HepG2 (cell line): ENCODE measurements around the gene GUK1. TPM values are rescaled to one million over a fixed set of nuclear protein-coding genes. Genes with fewer than 3 reads are reported as not detected.

Source experiments
- BHLHE40 ChIP-seq: IDR thresholded peaks from 2 replicates; pipeline ENCODE4 v1.6.1; 2011; ENCODE audit warnings: low read length, improper control_type of control experiment
- CBX5 ChIP-seq: sonication (generic); formaldehyde crosslinking; IDR thresholded peaks from 2 replicates; pipeline ENCODE4 v1.4.0; 2020; ENCODE audit warnings: missing genetic modification reagents, borderline replicate concordance
- ETV6 ChIP-seq: sonication (generic); formaldehyde crosslinking; conservative IDR thresholded peaks from 2 replicates; pipeline ENCODE4 v1.4.0; 2020; ENCODE audit warnings: missing genetic modification reagents
- FOXA1 ChIP-seq, 2 experiments: fragments of 450-650 bp in 1 of 2; sonication (generic) in 1 of 2; formaldehyde crosslinking in 1 of 2; IDR thresholded peaks; 2 replicates each; pipeline versions ENCODE4 v1.4.0 to v1.6.1; 2016 to 2020; ENCODE audit warnings: missing genetic modification reagents in 1 of 2
- FOXA3 ChIP-seq: IDR thresholded peaks from 2 replicates; pipeline ENCODE4 v1.6.1; 2016; ENCODE audit warnings: missing genetic modification reagents, missing compliant biosample characterization
- HDAC1 ChIP-seq: sonication (generic); formaldehyde crosslinking; IDR thresholded peaks from 2 replicates; pipeline ENCODE4 v1.5.1; 2020; ENCODE audit warnings: mild to moderate bottlenecking, missing genetic modification reagents
- HMG20B ChIP-seq: conservative IDR thresholded peaks from 2 replicates; pipeline ENCODE4 v1.6.1; 2016; ENCODE audit warnings: missing genetic modification reagents, missing compliant biosample characterization
- HNRNPUL1 ChIP-seq: fragments of 200-400 bp; formaldehyde crosslinking; IDR thresholded peaks from 2 replicates; pipeline ENCODE4 v1.6.1; 2017; ENCODE audit warnings: low read depth, mild to moderate bottlenecking, low read length, moderate library complexity
- KAT7 ChIP-seq: IDR thresholded peaks from 2 replicates; pipeline ENCODE4 v1.6.1; 2018; ENCODE audit warnings: borderline replicate concordance, missing compliant biosample characterization
- KLF15 ChIP-seq: sonication (generic); formaldehyde crosslinking; IDR thresholded peaks from 2 replicates; pipeline ENCODE4 v1.8.1; 2023; ENCODE audit warnings: borderline replicate concordance, mild to moderate bottlenecking, inconsistent platforms, missing genetic modification reagents, mixed read lengths
- KMT2A ChIP-seq: sonication (generic); formaldehyde crosslinking; IDR thresholded peaks from 2 replicates; pipeline ENCODE4 v1.4.0; 2020; ENCODE audit warnings: missing genetic modification reagents
- MAFK ChIP-seq, 2 experiments: IDR thresholded peaks in 1 of 2; conservative IDR thresholded peaks in 1 of 2; 2 replicates each; pipeline ENCODE4 v1.6.1; 2011; ENCODE audit warnings: improper control_type of control experiment in 2 of 2, low read length in 2 of 2
- MXI1 ChIP-seq: IDR thresholded peaks from 3 replicates; pipeline ENCODE4 v1.6.1; 2012; ENCODE audit warnings: low read depth, low read length, inconsistent platforms, borderline replicate concordance
- NCOR1 ChIP-seq: fragments of 200-600 bp; sonication (generic); IDR thresholded peaks from 2 replicates; pipeline ENCODE4 v1.7.0; 2017; ENCODE audit warnings: antibody characterized with exemption, low read length, borderline replicate concordance
- NFIC ChIP-seq: IDR thresholded peaks from 2 replicates; pipeline ENCODE4 v1.6.1; 2012; ENCODE audit warnings: mild to moderate bottlenecking, low read length, inconsistent platforms
- POLR2A ChIP-seq, 2 experiments: IDR thresholded peaks; 2 replicates each; pipeline ENCODE4 v1.6.1; 2011; ENCODE audit warnings: low read depth in 2 of 2, low read length in 2 of 2, mild to moderate bottlenecking in 1 of 2, moderate library complexity in 1 of 2; ENCODE audit not compliant: insufficient read depth in 1 of 2
- SCMH1 ChIP-seq: sonication (generic); formaldehyde crosslinking; IDR thresholded peaks from 2 replicates; pipeline ENCODE4 v1.9.0; 2021; ENCODE audit warnings: missing genetic modification reagents, mild to moderate bottlenecking, borderline replicate concordance
- SMAD9 ChIP-seq: sonication (generic); formaldehyde crosslinking; IDR thresholded peaks from 2 replicates; pipeline ENCODE4 v1.5.1; 2020; ENCODE audit warnings: mild to moderate bottlenecking, missing genetic modification reagents
- SRF ChIP-seq: IDR thresholded peaks from 2 replicates; pipeline ENCODE4 v1.6.1; 2011; ENCODE audit warnings: mild to moderate bottlenecking, low read depth, low read length, moderate library complexity
- TAF15 ChIP-seq: fragments of 200-400 bp; formaldehyde crosslinking; IDR thresholded peaks from one replicate; pipeline ENCODE4 v1.6.1; 2018; ENCODE audit warnings: mild to moderate bottlenecking, low read depth, low read length; ENCODE audit not compliant: poor library complexity, severe bottlenecking
- TEAD3 ChIP-seq: optimal IDR thresholded peaks from 2 replicates; pipeline ENCODE3; 2016; ENCODE audit warnings: borderline replicate concordance
- ZC3H4 ChIP-seq: sonication (generic); formaldehyde crosslinking; IDR thresholded peaks from 2 replicates; pipeline ENCODE4 v1.4.0; 2020; ENCODE audit warnings: missing genetic modification reagents, borderline replicate concordance
- ZFP90 ChIP-seq: sonication (generic); formaldehyde crosslinking; IDR thresholded peaks from 2 replicates; pipeline ENCODE4 v1.8.0; 2022; ENCODE audit warnings: missing genetic modification reagents, mild to moderate bottlenecking, inconsistent platforms, borderline replicate concordance
- ZNF143 ChIP-seq: sonication (generic); formaldehyde crosslinking; IDR thresholded peaks from 2 replicates; pipeline ENCODE4 v1.4.0; 2020; ENCODE audit warnings: missing genetic modification reagents
- ZNF253 ChIP-seq: sonication (generic); formaldehyde crosslinking; IDR thresholded peaks from 2 replicates; pipeline ENCODE4 v1.8.0; 2022; ENCODE audit warnings: mild to moderate bottlenecking, missing genetic modification reagents, borderline replicate concordance
- ZNF367 ChIP-seq: sonication (generic); formaldehyde crosslinking; IDR thresholded peaks from 2 replicates; pipeline ENCODE4 v1.4.0; 2020; ENCODE audit warnings: missing genetic modification reagents, borderline replicate concordance
- ZNF382 ChIP-seq: sonication (generic); formaldehyde crosslinking; IDR thresholded peaks from 2 replicates; pipeline ENCODE4 v1.5.0; 2020; ENCODE audit warnings: missing genetic modification reagents, mild to moderate bottlenecking, borderline replicate concordance
- polyA plus RNA-seq, 8 experiments: library from polyadenylated mRNA; depleted of rRNA in 3 of 8; stranded (reverse) in 7 of 8; unstranded in 1 of 8; fragments of >200 nt; fragmentation: Illumina TruSeq in 4 of 8; extraction: Trizol in 4 of 8; gene quantifications; 2 replicates each; pipeline versions ENCODE4 v1.2.1 to v1.2.3, GENCODE V29; 2011 to 2016; ENCODE audit warnings: low read depth in 4 of 8, missing spikeins in 1 of 8, mixed read lengths in 1 of 8; ENCODE audit not compliant: insufficient read depth in 1 of 8
- total RNA-seq, 5 experiments: library from RNA; depleted of rRNA; stranded (reverse); fragments of >200 nt; fragmentation: Illumina TruSeq; extraction: Trizol; gene quantifications; 2 replicates each; pipeline ENCODE4 v1.2.3, GENCODE V29; 2016; ENCODE audit warnings: low read depth in 1 of 5
- TF ChIP-seq, protein P1 (sequence below): sonication (generic); formaldehyde crosslinking; IDR thresholded peaks from 2 replicates; pipeline ENCODE4 v1.5.0; 2020; ENCODE audit warnings: missing genetic modification reagents
- TF ChIP-seq, protein P2 (sequence below): sonication (generic); formaldehyde crosslinking; IDR thresholded peaks from 2 replicates; pipeline ENCODE4 v1.4.0; 2020; ENCODE audit warnings: missing genetic modification reagents
- TF ChIP-seq, protein P3 (sequence below): sonication (generic); formaldehyde crosslinking; conservative IDR thresholded peaks from 2 replicates; pipeline ENCODE4 v1.4.0; 2020; ENCODE audit warnings: missing genetic modification reagents

The GUK1 gene
- total and polyA plus RNA-seq, 2 of the 13 experiments (the other 11 are each of a cell fraction or from before 2014, with no cell fraction given), result 116 to 154 TPM

DNA sequence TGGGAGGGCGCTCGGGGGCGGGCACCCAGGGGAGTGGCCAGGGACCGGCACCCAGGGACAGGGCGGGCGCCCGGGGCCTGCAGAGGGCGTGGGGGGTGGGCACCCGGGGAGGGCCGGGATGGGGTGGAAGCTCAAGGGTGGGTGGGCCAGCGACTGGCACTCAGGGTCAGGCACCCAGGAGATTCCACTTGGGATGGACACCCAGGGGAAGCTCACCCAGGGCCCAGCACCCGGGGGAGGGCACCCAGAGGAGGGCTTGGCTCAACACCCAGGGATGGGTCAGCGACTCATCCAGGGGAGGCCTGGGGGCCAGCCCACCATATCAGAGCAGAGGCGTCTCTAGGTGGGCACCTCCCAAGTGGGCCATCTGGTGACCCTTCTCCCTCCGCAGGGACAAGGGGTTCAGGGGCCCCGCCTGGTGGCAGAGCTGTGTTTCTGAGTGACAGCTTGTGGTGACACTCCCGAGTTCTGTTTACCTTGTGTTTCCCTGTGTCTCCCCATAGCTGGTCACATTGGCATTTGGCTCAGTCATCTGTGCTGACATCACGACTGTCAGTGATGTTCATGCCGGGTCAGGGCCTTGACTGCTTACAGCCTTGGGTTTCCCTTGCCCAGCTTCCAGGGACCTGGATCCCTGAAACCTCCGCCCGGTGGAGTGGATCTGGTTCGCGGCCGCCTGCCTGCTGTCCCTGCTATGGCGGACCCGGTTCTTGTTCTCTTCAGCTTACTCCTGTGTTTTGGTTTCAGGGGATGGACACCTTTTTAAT lies 26.3 kb downstream of the GUK1 start (continued):
- no peak for TF ChIP-seq ZNF367 (CRISPR knock-in tag)
- no peak for TF ChIP-seq ZC3H4 (CRISPR knock-in tag)
- no peak for TF ChIP-seq SMAD9
- peak; percentile 69 for TF ChIP-seq HDAC1
- no peak for TF ChIP-seq CBX5 (CRISPR knock-in tag)
- peak; percentile 67 for TF ChIP-seq TEAD3 (CRISPR knock-in tag)
- TF ChIP-seq ZNF143 (CRISPR knock-in tag), result no peak
- TF ChIP-seq NCOR1, result no peak
- no peak for TF ChIP-seq ZNF382 (CRISPR knock-in tag)
- TF ChIP-seq FOXA3 (CRISPR knock-in tag), result peak; percentile 78
- no peak for TF ChIP-seq TAF15
- no peak for TF ChIP-seq KLF15
- TF ChIP-seq ZNF253, result no peak
- no peak for TF ChIP-seq SRF
- TF ChIP-seq HNRNPUL1, result no peak
- TF ChIP-seq, protein P1, sequence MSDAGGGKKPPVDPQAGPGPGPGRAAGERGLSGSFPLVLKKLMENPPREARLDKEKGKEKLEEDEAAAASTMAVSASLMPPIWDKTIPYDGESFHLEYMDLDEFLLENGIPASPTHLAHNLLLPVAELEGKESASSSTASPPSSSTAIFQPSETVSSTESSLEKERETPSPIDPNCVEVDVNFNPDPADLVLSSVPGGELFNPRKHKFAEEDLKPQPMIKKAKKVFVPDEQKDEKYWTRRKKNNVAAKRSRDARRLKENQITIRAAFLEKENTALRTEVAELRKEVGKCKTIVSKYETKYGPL (CRISPR knock-in tag), result no peak
- TF ChIP-seq KAT7 (CRISPR knock-in tag), result no peak
- TF ChIP-seq KMT2A (CRISPR knock-in tag), result no peak; the same call in 1 of the 2 replicates
- TF ChIP-seq, protein P2, sequence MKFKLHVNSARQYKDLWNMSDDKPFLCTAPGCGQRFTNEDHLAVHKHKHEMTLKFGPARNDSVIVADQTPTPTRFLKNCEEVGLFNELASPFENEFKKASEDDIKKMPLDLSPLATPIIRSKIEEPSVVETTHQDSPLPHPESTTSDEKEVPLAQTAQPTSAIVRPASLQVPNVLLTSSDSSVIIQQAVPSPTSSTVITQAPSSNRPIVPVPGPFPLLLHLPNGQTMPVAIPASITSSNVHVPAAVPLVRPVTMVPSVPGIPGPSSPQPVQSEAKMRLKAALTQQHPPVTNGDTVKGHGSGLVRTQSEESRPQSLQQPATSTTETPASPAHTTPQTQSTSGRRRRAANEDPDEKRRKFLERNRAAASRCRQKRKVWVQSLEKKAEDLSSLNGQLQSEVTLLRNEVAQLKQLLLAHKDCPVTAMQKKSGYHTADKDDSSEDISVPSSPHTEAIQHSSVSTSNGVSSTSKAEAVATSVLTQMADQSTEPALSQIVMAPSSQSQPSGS (CRISPR knock-in tag), result no peak
- TF ChIP-seq, protein P3, sequence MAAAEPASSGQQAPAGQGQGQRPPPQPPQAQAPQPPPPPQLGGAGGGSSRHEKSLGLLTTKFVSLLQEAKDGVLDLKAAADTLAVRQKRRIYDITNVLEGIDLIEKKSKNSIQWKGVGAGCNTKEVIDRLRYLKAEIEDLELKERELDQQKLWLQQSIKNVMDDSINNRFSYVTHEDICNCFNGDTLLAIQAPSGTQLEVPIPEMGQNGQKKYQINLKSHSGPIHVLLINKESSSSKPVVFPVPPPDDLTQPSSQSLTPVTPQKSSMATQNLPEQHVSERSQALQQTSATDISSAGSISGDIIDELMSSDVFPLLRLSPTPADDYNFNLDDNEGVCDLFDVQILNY, result no peak
- peak; percentile 65; the same call in 1 of the 3 replicates for TF ChIP-seq MXI1
- no peak for TF ChIP-seq SCMH1
- TF ChIP-seq MAFK (conservative IDR thresholded peaks at IDR 0.05 in 1 of 2, IDR thresholded peaks at IDR 0.05 in 1 of 2; ENCODE audit: low read length in 2 of 2), result no peak; a peak in 1 of 4 replicates
- peak in 1 of 2 experiments; percentile 19; a peak in 1 of 4 replicates for TF ChIP-seq POLR2A (IDR thresholded peaks at IDR 0.05; ENCODE audit: insufficient read depth in 1 of 2, low read depth in 2 of 2, low read length in 2 of 2)
- TF ChIP-seq ZFP90, result no peak; the same call in 1 of the 2 replicates
- TF ChIP-seq FOXA1 (IDR thresholded peaks at IDR 0.05), result no peak
- peak; percentile 87 for TF ChIP-seq FOXA1 (CRISPR knock-in tag; IDR thresholded peaks at IDR 0.05)
- peak; percentile 29; the same call in 1 of the 2 replicates for TF ChIP-seq BHLHE40
- no peak for TF ChIP-seq ETV6 (CRISPR knock-in tag)
- no peak for TF ChIP-seq HMG20B (CRISPR knock-in tag)
- no peak for TF ChIP-seq NFIC
